ENCODE data around the gene ARHGEF6.

Gene ARHGEF6

DNA sequence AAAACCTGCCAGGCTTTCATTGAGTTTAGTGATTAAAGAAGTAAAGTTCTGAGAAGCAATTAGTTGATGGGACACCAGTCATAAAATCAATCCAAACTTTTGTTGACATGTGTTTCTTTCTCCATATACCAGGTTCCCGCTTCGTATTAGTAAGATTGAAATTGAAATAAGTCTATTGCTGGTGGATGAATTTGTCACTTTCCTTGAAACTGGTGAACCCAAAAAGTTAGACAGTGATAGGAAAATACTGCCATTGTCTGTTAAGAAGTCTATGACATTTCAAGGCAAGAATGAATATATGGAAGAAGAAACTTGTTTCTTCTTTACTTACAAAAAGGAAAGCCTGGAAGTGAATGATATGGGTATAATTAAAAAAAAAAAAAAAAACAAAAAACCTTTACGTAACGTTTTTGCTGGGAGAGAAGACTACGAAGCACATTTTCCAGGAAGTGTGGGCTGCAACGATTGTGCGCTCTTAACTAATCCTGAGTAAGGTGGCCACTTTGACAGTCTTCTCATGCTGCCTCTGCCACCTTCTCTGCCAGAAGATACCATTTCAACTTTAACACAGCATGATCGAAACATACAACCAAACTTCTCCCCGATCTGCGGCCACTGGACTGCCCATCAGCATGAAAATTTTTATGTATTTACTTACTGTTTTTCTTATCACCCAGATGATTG, 132.9 kb downstream of the ARHGEF6 start, which contains the start of gene CD40LG:
CD40LG (plus strand) TSS at position 482 of the 684 bp plus-strand sequence; CDS start at position 573, 91 bp downstream.
- no peak for DNase-seq (ENCODE audit: low read depth)

DNA sequence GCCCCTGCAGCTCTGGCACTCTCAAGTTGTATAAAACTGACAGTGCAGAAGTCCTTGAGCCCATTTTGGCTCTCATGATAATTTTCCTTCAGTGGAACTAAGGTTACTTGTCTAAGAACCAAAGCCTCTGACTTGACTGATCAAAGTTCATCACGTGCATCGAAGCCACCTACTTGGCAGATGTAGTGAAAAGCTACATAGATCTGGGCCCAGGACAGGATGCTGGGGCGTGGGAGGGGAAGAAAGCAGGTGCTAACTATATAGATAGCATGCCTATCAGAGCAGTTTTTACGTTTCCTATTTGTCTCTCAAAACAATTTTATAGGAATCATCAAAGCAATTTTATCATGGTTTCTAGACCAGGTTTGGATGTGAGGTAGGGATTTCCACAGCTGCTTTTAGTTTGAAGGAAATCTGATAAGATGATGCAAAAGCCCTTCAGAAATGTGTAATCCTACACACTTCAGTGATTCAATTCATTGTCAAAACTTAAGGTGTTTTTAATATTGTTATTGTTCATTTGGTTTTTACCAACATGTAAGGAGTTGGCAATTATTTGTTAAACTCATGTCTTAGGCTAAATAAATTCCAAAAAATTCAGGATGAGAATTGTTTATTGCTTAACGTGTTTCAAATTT, 134.0 kb downstream of the ARHGEF6 start:
- no peak for DNase-seq (ENCODE audit: low read depth)

DNA sequence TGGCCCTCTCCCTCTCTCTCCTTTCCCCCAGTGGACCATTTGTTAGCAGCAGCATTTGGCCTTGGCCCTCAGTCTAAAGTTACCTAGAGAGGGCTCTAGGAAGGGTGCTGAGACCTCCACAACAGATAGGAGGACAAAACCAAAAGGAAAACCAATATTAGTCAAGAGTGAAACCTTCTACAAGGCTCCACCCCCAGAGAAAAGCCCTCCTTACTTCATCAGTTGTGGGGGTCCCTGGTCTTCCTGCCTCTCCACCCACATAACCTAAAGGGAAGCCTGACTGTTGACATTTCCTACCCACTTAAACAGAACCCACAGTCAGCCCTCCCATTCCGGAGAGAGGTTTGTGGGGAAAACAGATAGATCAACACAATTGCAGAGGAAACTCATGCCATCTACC, 137.5 kb downstream of the ARHGEF6 start:
- DNase-seq (ENCODE audit: low read depth): no peak

DNA sequence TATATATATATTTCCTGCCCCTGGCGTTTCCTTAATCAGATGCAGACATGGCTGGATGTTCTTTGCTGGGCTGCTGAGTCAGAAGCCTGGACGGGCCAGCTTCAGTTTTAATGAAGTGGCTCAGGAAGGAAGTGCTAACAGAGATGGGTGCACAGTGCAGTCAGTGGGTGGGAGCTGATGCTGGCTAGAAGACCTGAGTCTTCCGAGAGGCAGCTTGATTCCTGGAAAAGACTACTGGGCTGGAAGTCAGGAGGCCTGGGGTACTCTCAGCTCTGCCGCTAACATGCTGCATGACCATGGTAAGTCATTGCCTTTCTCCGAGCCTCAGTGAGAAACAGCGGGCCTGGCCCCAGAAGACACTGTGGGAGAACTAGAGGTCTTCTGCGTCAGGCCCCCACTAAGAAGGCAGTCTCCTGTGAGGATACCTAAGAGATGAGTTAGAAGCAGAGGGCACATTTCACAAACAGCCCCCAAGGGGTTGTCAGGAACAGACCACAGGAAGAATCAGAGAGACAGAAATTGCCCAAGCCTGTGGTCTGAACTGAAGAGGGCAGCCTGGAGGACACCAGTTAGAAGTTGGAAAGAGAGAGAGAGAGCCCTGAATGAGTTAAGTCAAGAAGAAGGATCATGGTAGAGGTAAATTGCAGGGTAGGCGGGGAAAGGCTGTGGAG, 141.1 kb downstream of the ARHGEF6 start:
- DNase-seq (ENCODE audit: low read depth): peak; percentile 4

DNA sequence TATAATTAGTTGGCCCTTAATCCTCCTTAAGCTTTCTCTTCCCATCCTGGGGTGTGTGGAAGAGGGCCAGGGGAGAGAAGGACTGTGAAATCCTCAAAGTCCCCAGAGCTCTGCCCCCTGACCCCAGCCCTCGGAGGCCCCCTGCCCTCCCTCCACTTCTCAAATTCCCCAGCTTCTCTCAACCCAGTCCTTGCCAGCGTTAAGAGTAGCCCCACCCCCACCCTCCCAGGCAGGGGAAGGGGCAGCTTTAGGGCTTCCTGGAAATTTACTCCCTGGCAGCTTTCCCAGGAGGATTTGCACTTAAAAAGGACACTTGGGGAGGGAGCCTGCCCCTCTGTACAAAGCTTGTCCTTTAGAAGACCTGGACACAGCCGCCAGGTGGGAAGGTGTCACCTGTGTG, 144.6 kb downstream of the ARHGEF6 start:
- DNase-seq (ENCODE audit: low read depth): no peak

DNA sequence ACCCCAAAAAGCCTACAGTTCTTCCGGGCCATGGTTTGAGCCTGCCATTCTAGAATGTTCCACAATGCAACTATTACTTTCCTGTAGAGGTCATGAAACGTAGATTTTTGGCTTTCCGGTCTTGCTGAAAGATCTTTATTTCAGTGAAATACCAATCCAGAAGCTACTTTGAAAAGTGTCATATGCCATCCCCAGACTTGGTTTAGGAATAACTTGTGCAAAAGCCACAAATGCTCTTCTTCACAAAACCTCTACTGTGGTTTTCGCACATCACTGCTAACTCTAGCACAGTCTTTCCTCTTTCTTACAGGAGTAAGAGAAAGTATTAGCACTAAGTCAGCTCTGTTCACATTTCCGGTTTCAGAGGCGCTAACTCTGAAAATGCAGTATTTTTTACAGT, 145.5 kb downstream of the ARHGEF6 start:
- no peak for DNase-seq (ENCODE audit: low read depth)

DNA sequence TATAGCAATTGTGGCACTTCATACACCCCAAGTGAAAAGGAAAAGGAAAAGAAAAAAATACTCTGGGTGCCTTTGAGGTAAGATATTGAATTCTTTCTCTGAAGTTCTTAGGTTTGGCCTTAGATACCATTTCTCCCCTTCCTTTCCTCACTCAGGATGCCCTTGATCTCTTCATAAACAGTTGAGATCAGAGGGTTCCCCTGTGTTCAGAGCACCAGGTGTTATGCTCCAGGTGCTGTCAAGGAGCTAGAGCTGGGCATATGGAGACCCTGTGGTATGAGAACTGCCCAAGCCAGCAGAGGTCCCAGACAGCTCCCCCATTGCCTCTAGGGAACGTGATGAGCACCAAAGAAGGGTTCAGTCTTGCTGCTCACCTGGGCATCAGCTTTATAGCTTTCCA, 149.9 kb downstream of the ARHGEF6 start:
- DNase-seq (ENCODE audit: low read depth): no peak

DNA sequence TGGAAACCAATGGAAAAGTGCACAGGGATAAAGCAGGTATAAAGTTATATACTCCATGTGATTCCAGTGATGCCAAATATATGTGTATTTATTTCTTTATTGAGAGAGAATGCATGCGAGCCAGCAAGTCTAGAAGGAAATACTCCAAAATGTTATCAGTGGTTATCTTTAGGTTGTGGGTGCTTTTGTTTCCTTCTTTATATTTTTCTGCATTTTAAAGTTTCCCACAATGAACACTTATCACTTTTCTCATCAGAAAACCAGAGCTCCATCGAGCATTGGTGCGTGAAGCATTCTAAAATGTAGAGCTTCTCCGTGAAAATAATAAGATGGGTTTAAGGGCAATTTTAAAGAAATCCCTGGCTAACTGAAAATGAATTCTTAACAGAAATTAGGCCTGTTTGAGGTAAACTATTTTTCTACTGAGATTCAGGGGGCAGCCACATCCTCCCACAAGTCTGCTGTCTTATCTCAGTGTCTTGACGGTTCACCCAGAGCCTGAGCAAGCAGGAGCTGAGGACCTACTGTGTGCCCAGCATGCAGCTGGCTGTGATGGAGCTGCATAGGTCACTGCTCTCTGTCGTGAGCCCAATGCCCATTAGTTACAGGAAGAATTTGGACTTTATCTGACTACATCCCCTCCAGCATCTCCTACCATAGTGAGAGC, 151.5 kb downstream of the ARHGEF6 start:
- no peak for DNase-seq (ENCODE audit: low read depth)

DNA sequence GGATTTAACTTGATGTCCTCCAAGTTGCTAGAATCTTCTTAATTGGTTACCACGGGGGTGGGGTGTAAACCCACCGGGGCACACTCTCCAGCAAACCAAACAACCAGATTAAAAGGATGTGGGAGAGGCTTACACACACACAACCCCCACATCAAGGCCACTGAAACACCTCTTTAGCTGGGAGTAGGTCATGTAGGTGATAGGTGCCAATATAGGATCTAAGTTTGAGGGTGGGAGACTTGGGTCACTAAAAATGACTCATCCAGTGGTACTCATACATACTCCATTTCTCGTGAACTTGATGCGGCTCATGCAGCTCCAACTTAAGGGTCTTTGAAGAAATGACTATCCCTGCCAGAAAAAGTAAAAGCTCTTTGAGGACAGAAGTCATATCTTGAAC, 153.3 kb downstream of the ARHGEF6 start:
- no peak for DNase-seq (ENCODE audit: low read depth)

DNA sequence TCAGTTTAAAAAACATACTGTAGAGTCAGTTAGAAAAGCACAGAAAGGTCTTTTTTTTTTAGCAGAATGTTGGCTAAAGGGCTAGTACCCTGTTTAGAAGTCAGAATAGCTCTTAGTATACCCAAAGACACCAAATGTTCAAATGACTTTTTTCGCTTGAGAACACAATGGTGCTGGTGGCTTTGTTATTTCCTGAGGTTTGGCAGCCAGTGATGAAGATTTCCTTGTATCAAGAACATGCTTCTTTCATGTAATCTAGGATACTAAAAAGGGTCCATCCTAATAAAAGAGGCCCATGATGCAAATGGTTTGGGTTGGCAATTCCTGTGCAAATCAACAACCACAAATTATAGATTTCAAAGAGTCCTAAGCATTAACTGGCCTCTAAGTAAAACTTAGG, 153.8 kb downstream of the ARHGEF6 start:
- DNase-seq (ENCODE audit: low read depth): no peak

DNA sequence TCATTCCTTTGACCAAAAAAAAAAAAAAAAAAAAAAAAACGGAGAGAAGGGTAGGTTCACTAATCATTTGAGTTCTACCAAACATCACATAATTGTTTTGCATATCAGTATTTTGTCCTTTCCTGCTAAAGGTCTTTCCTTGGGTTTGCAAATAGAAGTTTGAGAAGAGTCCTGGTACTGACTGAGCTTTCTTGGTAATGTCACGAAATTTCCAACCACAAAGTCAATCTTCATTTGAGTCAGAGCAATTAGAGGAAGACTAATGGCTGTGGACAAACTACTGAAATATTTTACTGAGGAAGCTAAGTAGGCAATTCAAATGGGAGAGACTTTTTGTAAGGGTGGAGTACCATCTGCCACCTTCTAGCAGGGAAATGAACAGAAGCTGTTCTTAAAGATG, 154.5 kb downstream of the ARHGEF6 start:
- DNase-seq (ENCODE audit: low read depth): no peak

DNA sequence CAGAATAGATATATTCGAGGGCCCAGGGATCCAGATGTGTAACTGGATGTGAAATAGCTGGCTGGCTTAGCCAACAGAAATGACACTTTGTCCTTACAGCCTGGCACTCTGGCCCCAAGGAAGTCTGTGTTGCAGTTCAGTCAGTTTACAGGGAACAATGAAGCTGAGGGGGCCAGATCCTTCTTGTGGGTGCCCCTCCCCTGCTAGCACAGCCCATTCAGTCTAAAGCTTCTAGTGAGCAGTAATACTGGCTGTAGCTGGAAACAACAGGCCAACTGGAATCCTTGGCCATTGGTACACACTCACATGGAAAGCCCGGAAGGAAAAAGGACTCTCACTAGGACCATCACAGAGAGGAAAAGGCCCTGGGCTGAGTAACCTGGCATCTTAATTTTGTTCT, 155.5 kb downstream of the ARHGEF6 start:
- no peak for DNase-seq (ENCODE audit: low read depth)

DNA sequence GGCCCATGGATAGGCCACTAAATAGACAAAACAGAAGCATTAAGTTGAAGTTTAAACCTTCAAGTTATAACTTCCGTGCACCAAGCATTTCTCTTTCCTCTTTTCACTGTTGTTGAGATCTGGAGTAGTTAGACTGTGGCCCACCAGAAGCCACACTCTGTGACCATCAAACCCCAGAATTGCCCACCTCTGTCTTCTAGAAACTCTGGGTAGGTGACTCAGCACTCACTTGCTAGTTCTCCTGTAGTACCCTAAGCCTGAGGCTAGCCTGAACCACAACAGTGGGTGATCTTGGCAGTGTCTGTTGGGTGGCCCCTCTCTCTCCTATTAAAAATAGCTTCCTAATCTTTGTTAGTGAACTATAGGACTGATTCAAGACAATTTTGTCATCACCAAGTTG, 157.3 kb downstream of the ARHGEF6 start:
- no peak for DNase-seq (ENCODE audit: low read depth)

DNA sequence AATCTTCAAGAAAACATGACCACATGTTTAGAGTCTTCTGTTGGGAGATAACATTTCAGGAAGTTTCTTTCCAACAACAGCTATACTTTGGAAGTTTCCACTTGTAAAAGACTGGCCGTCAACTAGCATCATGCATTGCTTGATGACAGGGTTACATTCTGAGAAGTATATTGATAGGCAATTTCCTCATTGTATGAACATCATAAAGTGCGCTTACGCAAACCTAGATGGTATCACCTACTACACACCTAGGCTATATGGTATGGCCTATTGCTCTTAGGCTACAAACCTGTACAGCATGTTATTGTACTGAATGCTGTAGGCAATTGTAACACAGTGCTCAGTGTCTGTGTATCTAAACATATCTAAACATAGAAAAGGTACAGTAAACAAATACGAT, 158.2 kb downstream of the ARHGEF6 start:
- no peak for DNase-seq (ENCODE audit: low read depth)

DNA sequence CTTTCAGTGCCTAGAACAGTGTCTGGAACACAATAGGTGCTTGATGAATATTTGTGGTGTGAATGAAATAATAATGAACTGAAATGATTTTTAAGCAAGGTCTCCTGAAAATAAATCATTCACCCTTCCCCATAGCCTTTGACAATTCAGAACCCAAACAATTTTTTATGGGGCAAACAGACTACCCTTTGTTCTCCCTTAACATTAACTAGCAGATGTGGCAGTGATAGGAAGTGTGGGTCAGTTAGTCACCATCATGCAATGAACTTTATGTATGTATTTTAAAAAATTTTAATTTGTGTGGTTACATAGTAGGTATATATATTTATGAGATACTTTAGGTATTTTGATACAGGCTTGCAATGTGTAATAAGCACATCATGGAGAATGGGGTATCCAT, 160.0 kb downstream of the ARHGEF6 start:
- DNase-seq (ENCODE audit: low read depth): no peak

DNA sequence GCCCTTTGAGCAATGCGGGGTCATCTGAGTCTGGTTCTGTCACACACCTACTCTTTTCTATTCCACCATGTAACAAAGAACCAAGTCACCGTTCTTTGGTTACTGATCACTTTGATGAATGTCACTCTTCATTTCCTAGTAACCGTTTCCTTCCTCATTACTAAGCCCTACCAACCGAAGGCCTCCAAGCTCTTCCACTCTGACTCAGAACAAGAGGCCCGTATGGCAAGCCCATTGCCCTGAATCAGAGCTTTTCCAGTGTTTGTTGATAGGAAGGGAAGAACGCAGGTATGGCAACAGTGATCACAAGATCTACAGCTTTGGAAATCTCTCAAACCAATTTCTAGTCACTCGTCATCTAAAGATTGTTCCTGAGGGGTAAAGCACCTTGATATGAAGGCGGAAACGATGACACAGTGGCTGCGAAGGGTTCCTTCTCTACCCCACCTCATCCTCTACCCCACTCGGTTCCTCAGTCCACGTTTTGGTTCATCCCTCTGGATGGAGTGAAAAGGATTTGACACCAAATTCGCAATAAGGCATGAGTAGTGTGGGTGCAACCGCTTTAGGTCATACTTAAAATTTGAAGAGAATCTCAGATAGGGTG, 160.7 kb downstream of the ARHGEF6 start:
- no peak for DNase-seq (ENCODE audit: low read depth)

DNA sequence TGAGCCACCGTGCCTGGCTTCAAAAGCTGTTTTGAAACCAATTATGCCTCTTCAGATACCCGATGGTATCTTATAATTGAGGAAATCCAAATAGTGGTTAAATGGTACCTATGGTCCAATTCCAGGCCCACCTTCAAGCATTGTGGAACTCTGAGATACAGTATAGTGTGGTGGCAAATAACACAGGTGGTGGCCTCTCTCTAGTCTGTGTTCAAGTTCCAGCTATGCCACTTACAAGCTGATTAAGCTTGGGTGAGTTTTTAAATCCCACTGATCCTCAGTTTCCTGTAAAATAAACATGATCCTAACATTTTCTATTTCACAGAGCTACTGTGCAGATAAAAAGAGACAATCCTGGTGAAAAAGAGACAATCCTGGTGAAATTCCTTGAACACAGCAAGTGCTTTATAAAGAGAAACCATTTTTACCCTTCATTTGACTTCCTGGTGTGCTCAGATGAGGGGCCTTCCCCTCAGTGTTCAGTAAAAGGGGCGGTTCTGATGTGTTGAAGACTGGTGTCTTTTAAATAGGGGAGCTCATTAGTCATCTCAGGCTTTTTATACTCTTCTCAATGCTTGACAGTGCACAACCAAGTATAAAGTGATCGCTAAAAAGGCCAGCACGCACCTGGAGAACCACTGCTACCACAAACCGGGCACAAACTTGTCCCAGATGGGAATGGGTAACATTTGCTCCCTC, 163.6 kb downstream of the ARHGEF6 start:
- DNase-seq (ENCODE audit: low read depth): no peak
